ENCODE results near the gene PIGU.

PIGU gene

GRCh38 chr20:34581341-34582184 is 95.3 kb downstream of the PIGU start:
- DNase-seq (ENCODE audit: insufficient read length, low spot score) (no peak), FAIRE-seq (no peak)

- DNase-seq (ENCODE audit: insufficient read length, low spot score) = no peak
- FAIRE-seq = peak; percentile 93
These were observed 96.6 kb downstream of the PIGU start for GRCh38 chr20:34579979-34580940.

DNA sequence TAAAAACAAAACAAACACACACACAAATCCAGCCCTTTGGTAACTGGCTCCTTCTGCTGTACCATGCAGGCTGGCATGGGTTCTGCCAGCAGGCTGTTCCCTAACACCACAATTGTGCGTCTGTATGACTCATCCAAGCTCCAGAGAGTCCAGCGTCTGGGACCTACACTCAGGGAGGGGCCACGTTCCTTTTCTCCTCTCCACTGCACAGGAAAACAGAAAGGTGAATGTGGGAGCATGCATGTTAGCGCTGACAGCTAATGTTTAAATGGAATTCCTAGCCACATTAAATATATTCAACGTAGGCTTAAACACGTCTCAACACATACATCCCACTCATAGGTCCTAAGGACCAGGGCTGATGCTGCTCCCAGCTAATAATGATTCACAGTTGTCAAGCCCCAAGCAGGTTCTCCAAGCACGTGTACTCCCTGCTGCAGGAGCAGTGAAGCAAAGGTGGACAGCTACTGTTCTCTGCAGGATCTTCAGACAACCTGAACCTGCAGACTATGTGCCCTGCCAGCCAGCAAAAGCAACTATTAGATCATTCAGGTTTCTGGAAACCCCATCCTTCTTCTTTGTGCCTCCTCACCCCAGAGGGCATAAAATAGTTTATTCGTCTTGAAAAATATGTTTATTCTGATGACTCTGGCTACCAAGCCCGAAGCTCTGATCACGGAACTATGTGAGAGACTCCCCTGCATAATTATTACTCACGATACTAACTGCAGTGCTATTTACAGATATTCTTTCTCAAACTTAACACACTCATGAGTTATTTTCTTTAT is 97.5 kb downstream of the PIGU start:
- no peak for FAIRE-seq
- no peak for DNase-seq (ENCODE audit: insufficient read length, low spot score)

DNA sequence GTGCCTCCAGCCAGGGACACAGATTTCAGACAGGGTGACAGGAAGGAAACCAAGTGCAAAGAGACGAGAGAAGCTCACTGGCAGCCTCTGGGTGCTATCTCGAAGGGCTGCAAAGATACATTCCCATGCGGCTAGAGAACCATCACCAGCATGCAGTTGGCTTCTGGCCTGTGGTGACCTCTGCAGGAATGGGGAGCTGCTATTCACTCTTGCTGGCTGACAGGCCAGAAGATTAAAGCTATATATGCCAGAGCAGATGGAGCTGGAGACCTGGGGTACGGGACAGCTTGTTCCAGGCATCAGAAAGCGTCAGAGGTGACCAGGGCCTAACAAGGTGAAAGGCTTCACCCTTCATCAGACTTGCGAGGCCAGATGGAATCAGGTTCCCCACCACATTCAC is 98.4 kb downstream of the PIGU start:
- FAIRE-seq (no peak), DNase-seq (ENCODE audit: insufficient read length, low spot score) (no peak)

DNA sequence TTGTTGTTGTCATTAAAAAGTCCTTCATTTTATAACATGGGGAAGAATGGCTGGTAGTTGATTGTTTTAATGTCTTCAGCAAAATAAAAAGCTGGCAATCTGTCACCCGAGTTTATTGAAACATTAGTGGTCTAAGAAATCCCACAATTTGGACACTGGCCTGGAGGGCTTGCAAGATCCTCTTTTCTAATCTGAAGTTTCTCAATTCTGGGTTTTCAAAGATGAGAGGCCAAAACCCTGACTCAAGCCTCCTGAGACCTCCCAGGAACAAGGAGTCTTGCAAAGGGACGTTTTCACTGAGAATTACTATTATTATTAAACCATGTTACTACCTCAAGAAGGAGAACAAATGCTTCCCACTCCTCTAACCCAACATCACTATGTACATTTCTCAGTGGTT is 98.9 kb downstream of the PIGU start:
- DNase-seq (ENCODE audit: insufficient read length, low spot score) = no peak
- FAIRE-seq = no peak

DNA sequence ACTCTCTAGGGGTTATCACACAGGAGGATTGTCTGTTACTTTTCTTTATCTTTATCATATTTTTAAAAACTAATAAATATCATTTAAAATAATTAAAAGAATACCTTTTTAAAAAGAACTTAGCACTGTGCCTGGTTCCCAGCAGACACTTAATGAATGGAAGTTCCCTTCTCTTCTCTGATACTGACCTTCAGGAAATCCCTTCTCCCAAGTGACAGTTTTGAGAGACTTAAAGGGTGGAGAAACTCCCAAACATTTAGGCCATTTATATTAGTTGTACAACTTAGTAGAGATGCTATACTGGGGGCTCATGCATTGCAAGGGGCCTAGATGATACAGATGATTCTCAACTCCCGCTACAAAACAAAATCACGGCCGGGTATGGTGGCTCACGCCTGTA is 99.8 kb downstream of the PIGU start:
- FAIRE-seq = no peak
- DNase-seq (ENCODE audit: insufficient read length, low spot score) = no peak

- FAIRE-seq = no peak
- DNase-seq (ENCODE audit: insufficient read length, low spot score) = no peak
These were observed 101.1 kb downstream of the PIGU start for GRCh38 chr20:34575756-34576155.

DNA sequence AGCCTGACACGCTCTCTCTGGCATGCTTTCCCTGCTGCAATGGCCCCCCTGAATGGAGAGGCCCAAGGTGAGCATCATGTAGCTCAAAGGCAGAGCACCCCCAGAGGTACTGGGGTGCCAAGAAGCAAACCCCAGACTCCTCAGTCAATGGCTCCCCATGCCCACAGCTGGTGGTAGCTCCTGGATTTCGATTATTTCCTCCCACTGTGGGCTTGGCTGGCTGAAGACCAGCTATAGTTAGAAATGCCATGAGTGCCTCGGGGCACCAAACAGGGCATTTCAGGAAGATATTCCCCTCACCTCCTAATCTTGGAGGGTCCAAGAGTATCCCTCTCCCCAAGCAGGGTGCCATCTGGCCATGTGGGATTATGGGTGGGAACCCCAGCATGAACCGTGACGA is 101.6 kb downstream of the PIGU start:
- DNase-seq (ENCODE audit: insufficient read length, low spot score) = no peak
- no peak for FAIRE-seq

DNA sequence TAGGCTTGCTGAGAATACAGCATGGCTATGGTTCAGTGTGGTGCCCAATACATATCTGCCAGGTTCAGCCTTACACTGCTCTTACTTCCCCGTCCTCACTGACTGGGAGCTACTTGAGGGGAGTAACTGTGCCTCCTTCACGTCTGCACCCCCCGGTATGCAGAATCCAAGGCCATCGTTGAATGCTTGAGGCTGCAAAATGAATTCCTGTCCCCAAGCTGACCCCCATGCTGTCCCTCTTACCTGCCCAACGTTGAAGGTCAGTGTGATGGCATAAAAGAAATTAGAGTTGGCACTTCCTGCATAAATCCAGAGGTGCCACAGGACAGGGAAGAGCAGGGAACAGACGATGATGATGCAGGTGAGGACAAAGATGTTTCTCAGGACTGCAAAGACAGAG is 102.0 kb downstream of the PIGU start:
- FAIRE-seq = no peak
- no peak for DNase-seq (ENCODE audit: insufficient read length, low spot score)

DNA sequence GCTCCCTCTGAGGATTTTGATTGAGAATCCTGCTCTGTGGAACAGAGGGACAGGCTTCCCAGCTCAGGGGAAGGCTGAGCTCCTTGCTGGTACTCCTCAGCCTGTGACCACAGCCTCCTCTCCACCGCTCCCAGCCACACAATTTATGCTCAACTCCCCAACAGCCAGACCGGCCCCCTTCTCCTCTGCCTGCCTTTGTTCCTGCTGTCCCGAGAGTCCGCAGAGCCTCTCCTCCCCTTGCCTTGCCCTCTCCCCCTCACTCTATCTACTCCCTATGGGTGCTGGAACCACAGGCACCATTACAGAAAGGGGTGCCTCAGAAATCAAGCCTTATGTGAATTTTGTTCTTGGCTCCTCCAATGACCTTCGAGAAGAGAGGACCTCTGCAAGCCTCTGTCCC is 102.5 kb downstream of the PIGU start:
- no peak for DNase-seq (ENCODE audit: insufficient read length, low spot score)
- no peak for FAIRE-seq

DNA sequence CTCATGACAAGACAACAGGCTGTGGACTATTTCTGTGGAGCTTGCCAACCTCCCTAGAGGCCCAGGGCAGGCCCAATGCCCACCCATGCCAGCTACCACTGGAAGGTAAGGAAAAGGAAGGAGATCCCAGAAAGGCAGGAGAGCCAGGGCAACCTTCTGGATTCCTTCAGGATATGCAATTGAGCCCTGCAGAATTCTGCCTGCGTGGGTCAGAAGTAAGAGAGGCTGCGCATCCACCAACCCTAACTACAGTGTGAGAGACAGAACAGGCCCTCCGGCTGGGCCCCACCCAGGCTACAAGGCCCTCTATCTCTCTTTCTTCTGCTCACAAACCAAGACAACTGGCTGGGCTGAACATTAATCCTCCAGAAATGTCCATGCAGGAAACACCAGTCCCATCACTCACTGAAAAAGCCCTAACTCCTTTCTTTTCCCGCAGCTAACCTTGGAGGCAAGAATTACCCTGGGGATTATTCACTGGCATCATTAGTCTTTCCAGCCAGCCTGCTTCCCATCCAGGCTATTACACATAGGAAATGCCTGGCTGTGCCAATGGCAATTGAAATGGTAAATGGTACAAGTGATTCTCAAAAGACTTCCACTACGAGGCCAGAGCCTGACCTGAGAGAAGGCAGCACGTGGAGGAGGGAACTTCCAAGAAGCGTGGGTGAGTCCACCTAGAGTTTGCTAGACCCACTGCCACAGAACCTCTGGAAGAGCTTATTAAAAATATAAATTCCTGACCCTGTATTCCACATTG is 103.2 kb downstream of the PIGU start:
- FAIRE-seq = no peak
- no peak for DNase-seq (ENCODE audit: insufficient read length, low spot score)

GRCh38 chr20:34571753-34572152 is 105.1 kb downstream of the PIGU start:
- DNase-seq (ENCODE audit: insufficient read length, low spot score) (no peak), FAIRE-seq (no peak)

GRCh38 chr20:34570859-34571306 is 106.0 kb downstream of the PIGU start:
- DNase-seq (ENCODE audit: insufficient read length, low spot score) (no peak), FAIRE-seq (peak; percentile 35)

DNA sequence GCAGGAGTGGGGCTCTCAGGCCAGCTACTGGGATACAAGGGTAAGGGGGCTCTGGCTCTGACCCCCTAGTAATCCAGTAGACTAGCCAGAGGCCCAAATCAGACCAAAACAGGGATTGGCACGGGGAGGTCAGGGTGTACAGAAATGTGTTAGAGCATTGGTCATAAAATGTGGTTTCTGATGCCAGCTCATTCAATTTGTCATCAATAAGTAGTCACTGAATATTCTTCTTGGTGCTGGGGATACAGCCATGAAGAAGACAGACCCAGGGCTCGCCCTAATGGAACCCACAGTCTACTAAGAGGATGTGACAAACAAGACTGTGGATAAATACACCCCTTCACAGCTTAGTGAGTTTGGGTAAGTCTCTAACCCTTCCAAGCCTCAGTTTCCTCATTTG is 107.3 kb downstream of the PIGU start:
- DNase-seq (ENCODE audit: insufficient read length, low spot score) = no peak

GRCh38 chr20:34567892-34568865 is 108.7 kb downstream of the PIGU start:
- DNase-seq (ENCODE audit: insufficient read length, low spot score) (no peak), FAIRE-seq (no peak)

More for the DNA sequence above, 107.3 kb downstream of the PIGU start:
- no peak for FAIRE-seq

DNA sequence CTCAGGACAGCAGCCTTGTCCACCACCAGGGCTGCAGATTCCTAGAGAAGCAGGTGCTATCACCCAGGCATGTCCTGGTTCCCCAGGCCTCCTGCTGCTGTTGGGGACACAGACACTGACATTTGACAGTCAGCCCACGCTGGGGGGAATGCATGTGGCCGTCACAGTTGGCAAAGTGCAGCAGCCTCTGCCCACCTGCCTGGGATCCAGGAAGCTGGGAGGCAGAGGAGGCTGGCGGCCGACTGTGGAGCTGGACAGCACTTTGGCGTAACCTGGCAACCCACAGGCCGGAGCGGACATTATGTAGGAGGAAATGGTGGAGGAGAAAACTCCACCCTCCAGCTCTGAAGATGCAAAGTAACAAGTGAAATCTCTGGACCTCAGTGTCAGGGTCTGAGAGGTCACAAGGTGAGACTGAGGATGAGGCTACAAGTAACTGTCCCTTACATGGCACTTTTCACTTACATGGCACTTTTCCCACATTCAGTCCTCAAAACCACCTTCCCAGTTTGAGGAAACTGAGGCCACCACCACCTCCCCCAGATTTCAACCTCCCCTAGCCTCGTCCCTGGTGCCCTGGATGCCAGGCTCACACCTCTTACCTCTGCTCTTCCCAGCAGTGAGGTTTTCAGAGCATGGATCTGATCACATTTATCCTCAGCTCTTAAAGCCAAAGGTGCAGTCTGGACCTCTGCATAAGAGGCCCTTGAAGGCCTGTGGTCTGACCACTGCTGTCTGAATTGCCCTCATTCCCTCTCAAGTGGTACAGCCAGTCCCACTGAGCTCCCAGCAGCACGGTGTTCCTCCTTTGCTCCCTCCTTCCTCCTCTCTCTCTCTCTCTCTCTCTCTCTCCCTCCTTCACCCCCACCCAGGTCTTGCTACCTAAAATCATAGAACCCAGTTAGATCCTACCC is 109.7 kb downstream of the PIGU start:
- DNase-seq (ENCODE audit: insufficient read length, low spot score) = no peak
- FAIRE-seq = no peak

- no peak for FAIRE-seq
- no peak for DNase-seq (ENCODE audit: insufficient read length, low spot score)
These were observed 112.1 kb downstream of the PIGU start for GRCh38 chr20:34564833-34565232.

DNA sequence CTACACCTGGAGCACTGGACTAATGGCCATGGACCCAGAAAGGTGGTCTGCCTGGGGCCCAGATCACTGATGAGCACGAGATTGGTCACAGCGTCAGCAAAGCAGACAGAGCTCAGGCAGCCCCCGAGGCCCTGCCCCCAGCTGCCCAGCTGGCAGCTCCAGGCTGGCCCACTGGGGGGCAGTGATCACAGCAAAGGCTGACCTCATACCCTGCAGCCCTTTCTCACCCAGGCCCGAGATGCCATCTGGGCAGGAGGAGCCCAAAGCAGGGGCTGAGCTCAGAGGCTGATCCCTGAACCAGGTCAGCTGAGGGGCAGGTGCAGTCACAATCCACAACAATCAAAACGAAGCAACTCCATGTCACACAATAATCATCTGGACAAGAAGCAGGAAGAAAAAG is 114.3 kb downstream of the PIGU start:
- DNase-seq (ENCODE audit: insufficient read length, low spot score) = no peak
- no peak for FAIRE-seq
